GM20431 (cell line): ENCODE measurements around the gene IFIT3.
"Not testable (repeated sequence)": the region's sequence is repeated elsewhere in the genome, so short reads cannot be mapped to it uniquely, and the experiment has no call there.

Source experiments
- in situ Hi-C: fragments of 300-500 bp; cut with MseI, MboI; formaldehyde crosslinking; loops from one replicate; pipeline ENCODE4 v1.15.0; 2020; ENCODE audit warnings: low sequenced_read_pairs; ENCODE audit not compliant: unreplicated experiment

IFIT3 gene

GRCh38 chr10:89331487-89332122 is 3.8 kb downstream of the IFIT3 start:
- in situ Hi-C loops, result not testable (repeated sequence)

- in situ Hi-C loops, result no loop called here
These were observed 4.4 kb downstream of the IFIT3 start for GRCh38 chr10:89332123-89332633.

GRCh38 chr10:89335226-89335625 is 7.4 kb downstream of the IFIT3 start:
- in situ Hi-C loops, result no loop called here

- in situ Hi-C loops, result no loop called here
These were observed 8.4 kb downstream of the IFIT3 start for GRCh38 chr10:89336241-89336640.

- in situ Hi-C loops, result no loop called here
These were observed 9.7 kb downstream of the IFIT3 start for GRCh38 chr10:89337484-89337883.

GRCh38 chr10:89338713-89339112 is 10.9 kb downstream of the IFIT3 start:
- in situ Hi-C loops, result no loop called here

GRCh38 chr10:89339875-89340274 is 12.1 kb downstream of the IFIT3 start:
- in situ Hi-C loops, result no loop called here

GRCh38 chr10:89341649-89342048 is 13.9 kb downstream of the IFIT3 start:
- in situ Hi-C loops, result no loop called here

GRCh38 chr10:89342206-89342958 is 14.6 kb downstream of the IFIT3 start:
- in situ Hi-C loops, result no loop called here

- in situ Hi-C loops, result no loop called here
These were observed 15.4 kb downstream of the IFIT3 start for GRCh38 chr10:89343089-89343767.

- in situ Hi-C loops, result no loop called here
These were observed 16.4 kb downstream of the IFIT3 start for GRCh38 chr10:89344156-89344555.

GRCh38 chr10:89345367-89346000 is 17.7 kb downstream of the IFIT3 start:
- in situ Hi-C loops, result no loop called here

GRCh38 chr10:89346405-89347254 is 18.8 kb downstream of the IFIT3 start:
- in situ Hi-C loops, result no loop called here

GRCh38 chr10:89347701-89348457 is 20.1 kb downstream of the IFIT3 start:
- in situ Hi-C loops, result no loop called here

- in situ Hi-C loops, result no loop called here
These were observed 20.7 kb downstream of the IFIT3 start for GRCh38 chr10:89348481-89348880.

GRCh38 chr10:89348975-89349374 is 21.2 kb downstream of the IFIT3 start:
- in situ Hi-C loops, result no loop called here

- in situ Hi-C loops, result not testable (repeated sequence)
These were observed 23.0 kb downstream of the IFIT3 start for GRCh38 chr10:89350631-89351315.

GRCh38 chr10:89351412-89351779 is 23.6 kb downstream of the IFIT3 start:
- in situ Hi-C loops, result no loop called here
